Calu3 (cell line): ENCODE measurements around the gene APPL1. TPM values are rescaled to one million over a fixed set of nuclear protein-coding genes. Genes with fewer than 3 reads are reported as not detected.

Experiments used
- BruUV-seq: library from RNA; stranded (reverse); fragments of 400-500 nt; replicated peaks from 2 replicates; lab custom pipeline; 2021; lab: Mats Ljungman, UMichigan
- CTCF ChIA-PET: fragments of 300-600 bp; sonication (Branson Sonifier 250); formaldehyde crosslinking; loops from one replicate; lab custom pipeline; 2022; ENCODE audit warnings: antibody characterized with exemption; lab: Charles Lee
- DNase-seq: peaks from one replicate; pipeline ENCODE4 v3.0.0; 2022
- H3K27ac Mint-ChIP-seq: one replicate; pipeline ENCODE4 v1.8.0; 2022; ENCODE audit warnings: mixed read lengths; ENCODE audit not compliant: unreplicated experiment
- H3K27me3 Mint-ChIP-seq: one replicate; pipeline ENCODE4 v1.8.0; 2022; ENCODE audit warnings: mixed read lengths; ENCODE audit not compliant: unreplicated experiment
- H3K36me3 Mint-ChIP-seq: one replicate; pipeline ENCODE4 v1.8.0; 2022; ENCODE audit warnings: mild to moderate bottlenecking, moderate library complexity, mixed read lengths; ENCODE audit not compliant: insufficient read depth, unreplicated experiment
- H3K4me1 Mint-ChIP-seq: one replicate; pipeline ENCODE4 v1.8.0; 2022; ENCODE audit warnings: mild to moderate bottlenecking, low read depth, mixed read lengths; ENCODE audit not compliant: unreplicated experiment
- H3K4me3 Mint-ChIP-seq: one replicate; pipeline ENCODE4 v1.8.0; 2022; ENCODE audit warnings: mild to moderate bottlenecking, low read depth, moderate library complexity, mixed read lengths; ENCODE audit not compliant: unreplicated experiment
- H3K9me3 Mint-ChIP-seq: one replicate; pipeline ENCODE4 v1.8.0; 2022; ENCODE audit warnings: low read depth, mixed read lengths; ENCODE audit not compliant: unreplicated experiment
- intact Hi-C: fragments of 100-400 bp; cut with micrococcal nuclease; formaldehyde crosslinking; loops from one replicate; pipeline ENCODE4 v1.10.0; 2022; ENCODE audit not compliant: unreplicated experiment
- total RNA-seq: library from RNA; stranded (reverse); gene quantifications from 2 replicates; pipeline ENCODE4 v1.2.3, GENCODE V29; 2022
- TF ChIP-seq, protein P1 (sequence below): fragments of 200-600 bp; IDR thresholded peaks from one replicate; pipeline ENCODE4 v1.8.0; 2022; ENCODE audit warnings: antibody characterized with exemption; ENCODE audit not compliant: unreplicated experiment

Gene APPL1
- total RNA-seq, 1 experiment from 2014 or later, result 31.9 TPM

DNA sequence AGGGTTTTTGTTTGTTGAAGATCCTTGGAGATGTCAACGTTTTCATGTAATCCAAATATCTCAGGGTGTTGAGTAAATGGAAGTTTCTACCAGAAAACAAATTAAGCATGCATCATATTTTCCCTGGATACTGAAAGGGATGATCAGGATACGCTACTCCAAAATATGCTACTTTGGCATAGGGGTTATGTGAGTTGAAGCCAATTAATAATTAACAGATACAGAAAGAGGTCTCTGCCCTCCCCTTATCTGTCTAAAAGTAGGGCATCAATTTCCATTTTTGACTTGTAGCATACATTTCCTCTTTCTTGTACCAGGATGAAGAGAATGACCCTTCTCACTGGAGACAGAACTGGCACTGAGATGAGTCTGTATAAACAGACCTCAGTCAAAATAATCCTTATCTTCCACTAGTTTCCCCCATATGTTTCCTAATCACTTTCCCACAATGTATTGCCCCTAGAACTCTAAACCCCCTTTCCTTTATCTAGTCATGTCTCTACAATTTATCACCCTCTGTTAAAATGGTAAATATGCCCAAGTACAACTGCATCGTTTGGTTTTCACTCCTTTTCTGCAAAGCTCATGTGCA is 82.3 kb downstream of the APPL1 start:
- CTCF ChIA-PET, result no interaction called here
- H3K4me3 Mint-ChIP-seq, result no peak overlapping the region
- H3K36me3 Mint-ChIP-seq, result no peaks in the 10 kb centered on the region
- peaks cover 1% of the 10 kb centered on the region for H3K27me3 Mint-ChIP-seq
- no peak for DNase-seq
- no peaks in the 10 kb centered on the region for H3K9me3 Mint-ChIP-seq
- H3K27ac Mint-ChIP-seq, result no peak overlapping the region
- intact Hi-C loops, result no loop called here
- H3K4me1 Mint-ChIP-seq, result no peaks in the 10 kb centered on the region
- BruUV-seq, result no TSS peak
- TF ChIP-seq, protein P1, sequence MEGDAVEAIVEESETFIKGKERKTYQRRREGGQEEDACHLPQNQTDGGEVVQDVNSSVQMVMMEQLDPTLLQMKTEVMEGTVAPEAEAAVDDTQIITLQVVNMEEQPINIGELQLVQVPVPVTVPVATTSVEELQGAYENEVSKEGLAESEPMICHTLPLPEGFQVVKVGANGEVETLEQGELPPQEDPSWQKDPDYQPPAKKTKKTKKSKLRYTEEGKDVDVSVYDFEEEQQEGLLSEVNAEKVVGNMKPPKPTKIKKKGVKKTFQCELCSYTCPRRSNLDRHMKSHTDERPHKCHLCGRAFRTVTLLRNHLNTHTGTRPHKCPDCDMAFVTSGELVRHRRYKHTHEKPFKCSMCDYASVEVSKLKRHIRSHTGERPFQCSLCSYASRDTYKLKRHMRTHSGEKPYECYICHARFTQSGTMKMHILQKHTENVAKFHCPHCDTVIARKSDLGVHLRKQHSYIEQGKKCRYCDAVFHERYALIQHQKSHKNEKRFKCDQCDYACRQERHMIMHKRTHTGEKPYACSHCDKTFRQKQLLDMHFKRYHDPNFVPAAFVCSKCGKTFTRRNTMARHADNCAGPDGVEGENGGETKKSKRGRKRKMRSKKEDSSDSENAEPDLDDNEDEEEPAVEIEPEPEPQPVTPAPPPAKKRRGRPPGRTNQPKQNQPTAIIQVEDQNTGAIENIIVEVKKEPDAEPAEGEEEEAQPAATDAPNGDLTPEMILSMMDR, result no peak

DNA sequence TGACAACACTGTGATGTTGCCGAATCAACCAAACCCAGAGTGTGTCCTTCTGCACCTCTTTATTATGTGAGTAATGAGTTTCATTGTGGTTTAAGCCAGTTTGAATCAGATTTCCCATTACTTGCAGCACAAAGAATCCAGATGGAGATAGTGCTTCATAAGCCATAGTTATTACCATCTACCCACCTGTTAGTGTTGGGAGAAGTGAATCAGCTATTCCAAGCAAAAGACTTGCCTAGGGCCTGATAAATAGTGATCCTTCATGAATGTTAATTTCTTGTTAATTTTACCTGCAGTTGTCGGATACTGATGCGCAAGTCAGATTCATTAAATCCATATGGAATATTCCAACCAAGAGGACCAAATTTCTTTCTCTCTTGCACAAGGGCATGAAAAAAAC is 86.7 kb downstream of the APPL1 start:
- no TSS peak for BruUV-seq
- Mint-ChIP-seq H3K9me3 (no peaks in the 10 kb centered on the region), H3K4me1 (no peaks in the 10 kb centered on the region), H3K36me3 (no peaks in the 10 kb centered on the region), H3K4me3 (no peak overlapping the region), H3K27me3 (peaks cover 31% of the 10 kb centered on the region), H3K27ac (no peak overlapping the region)
- TF ChIP-seq, protein P1, result no peak
- intact Hi-C loops, result no loop called here
- CTCF ChIA-PET, result no interaction called here
- DNase-seq, result no peak

Other genes with a start within 250 kb of the APPL1 start
- gene SPATA12, start 167.1 kb upstream of the APPL1 start, total RNA-seq, result 0.47 and 0.64 TPM in 2 replicates
- gene IL17RD, start 62.4 kb upstream of the APPL1 start, total RNA-seq, result 2.0 and 2.2 TPM in 2 replicates
- gene HESX1, start 27.8 kb upstream of the APPL1 start, total RNA-seq, result 0.78 and 0.91 TPM in 2 replicates
- gene ASB14, start 65.0 kb downstream of the APPL1 start, total RNA-seq, result 0.12 and 0.40 TPM in 2 replicates